ENCODE results near the gene GATA2.

GATA2 gene

DNA sequence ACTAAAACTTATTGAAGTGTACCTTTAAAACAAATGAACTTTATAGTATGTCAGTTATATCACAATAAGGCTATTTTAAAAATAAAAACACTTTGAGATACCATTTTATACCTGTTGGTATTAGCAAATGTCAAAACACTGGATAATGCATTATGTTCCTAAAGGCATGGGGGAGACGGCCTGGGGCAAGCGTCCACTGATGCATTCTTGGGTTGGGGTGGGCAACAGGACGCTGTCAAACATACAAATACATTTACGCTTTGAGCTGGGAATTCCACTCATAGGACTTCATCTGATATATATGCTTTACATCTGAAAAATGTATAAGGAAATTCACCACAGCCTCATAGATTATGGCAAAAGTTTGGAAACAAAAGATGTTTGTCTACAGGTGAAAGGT is 7.6 kb upstream of the GATA2 start:
- H3K9me3 ChIP-seq (ENCODE audit: control insufficient read depth, low read length) = no peaks in the 10 kb centered on the region
- no peak overlapping the region for H3K27ac ChIP-seq (ENCODE audit: low read depth, low read length, severe bottlenecking)
- no peak overlapping the region for H3K4me3 ChIP-seq (ENCODE audit: extremely low read depth, insufficient read depth, low read length, poor library complexity, severe bottlenecking)
- peaks cover 10% of the 10 kb centered on the region for H3K36me3 ChIP-seq (ENCODE audit: control insufficient read depth, insufficient read depth, low read length)
- WGBS, 2 experiments (ENCODE audit: insufficient coverage in 2 of 2) = 89 to 100% methylated on average over 2 to 3 of the region's 4 CpGs
- peaks cover 12% of the 10 kb centered on the region for H3K4me1 ChIP-seq (ENCODE audit: control insufficient read depth, insufficient read depth, low read length, poor library complexity, severe bottlenecking)

DNA sequence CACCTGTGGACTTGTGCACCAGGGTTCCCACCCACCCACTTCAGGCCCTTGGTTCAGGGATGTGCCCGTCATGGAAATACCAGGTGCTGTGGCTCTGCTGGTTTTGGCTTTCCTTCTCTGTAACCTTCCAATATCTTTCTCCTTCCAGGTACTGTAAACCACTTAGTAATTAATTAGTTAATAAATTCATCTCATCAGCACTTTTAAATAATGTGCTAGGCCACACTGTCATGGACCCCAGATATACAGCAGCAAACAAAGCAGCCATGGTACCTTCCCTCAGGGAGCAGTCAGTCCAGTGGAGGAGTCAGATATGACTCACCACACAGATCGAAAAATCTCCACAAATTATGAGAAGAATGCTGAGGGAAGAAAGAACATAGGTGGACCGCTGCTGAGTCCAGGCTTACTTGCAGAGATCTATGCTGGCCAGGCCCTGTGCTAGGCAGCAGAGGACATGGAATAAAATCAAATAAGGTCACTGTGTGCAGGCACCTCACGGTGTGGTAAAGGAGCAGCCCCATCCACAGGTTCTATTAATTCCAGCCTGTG is 6.8 kb upstream of the GATA2 start:
- Histone ChIP-seq H3K4me1 (ENCODE audit: control insufficient read depth, insufficient read depth, low read length, poor library complexity, severe bottlenecking) (peaks cover 16% of the 10 kb centered on the region), H3K9me3 (ENCODE audit: control insufficient read depth, low read length) (no peaks in the 10 kb centered on the region), H3K36me3 (ENCODE audit: control insufficient read depth, insufficient read depth, low read length) (peaks cover 10% of the 10 kb centered on the region), H3K27ac (ENCODE audit: low read depth, low read length, severe bottlenecking) (no peak overlapping the region), H3K4me3 (ENCODE audit: extremely low read depth, insufficient read depth, low read length, poor library complexity, severe bottlenecking) (no peak overlapping the region)
- WGBS, 2 experiments (ENCODE audit: insufficient coverage in 2 of 2) = 94 to 96% methylated on average over 2 to 3 of the region's 4 CpGs

DNA sequence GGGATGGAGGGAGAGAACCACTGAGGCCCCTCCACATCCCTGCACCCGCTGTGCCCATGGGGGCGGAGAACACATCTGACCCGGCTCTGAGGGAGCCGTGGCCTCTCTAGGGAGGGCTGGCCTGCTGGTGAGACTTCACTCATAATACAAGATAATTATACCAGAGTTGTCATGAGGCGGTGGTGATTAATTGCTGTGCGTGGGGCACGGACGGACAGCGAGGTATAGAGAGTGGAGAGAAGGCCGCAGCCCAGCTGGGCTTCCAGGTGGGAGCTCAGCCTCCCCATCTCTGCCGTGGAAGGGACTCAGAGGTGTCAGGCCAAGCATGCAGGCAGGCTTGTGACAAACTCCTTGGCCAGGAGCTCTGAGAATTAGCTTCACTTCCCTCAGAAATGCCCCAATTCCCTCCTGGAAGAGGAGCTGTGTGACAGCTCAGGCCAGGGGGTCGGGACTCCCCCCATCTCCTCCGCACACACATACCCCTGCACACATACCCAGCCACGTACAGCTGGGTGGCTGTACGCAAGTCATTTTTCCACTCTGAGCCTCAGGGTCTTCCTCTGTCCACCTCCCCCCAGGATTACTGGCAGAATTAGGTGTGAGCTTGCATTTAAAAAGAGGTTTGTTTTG is 6.0 kb upstream of the GATA2 start:
- Histone ChIP-seq H3K9me3 (ENCODE audit: control insufficient read depth, low read length) (no peaks in the 10 kb centered on the region), H3K4me3 (ENCODE audit: extremely low read depth, insufficient read depth, low read length, poor library complexity, severe bottlenecking) (no peak overlapping the region), H3K27ac (ENCODE audit: low read depth, low read length, severe bottlenecking) (no peak overlapping the region), H3K36me3 (ENCODE audit: control insufficient read depth, insufficient read depth, low read length) (peaks cover 14% of the 10 kb centered on the region), H3K4me1 (ENCODE audit: control insufficient read depth, insufficient read depth, low read length, poor library complexity, severe bottlenecking) (peaks cover 16% of the 10 kb centered on the region)
- WGBS, 2 experiments (ENCODE audit: insufficient coverage in 2 of 2) = 82 to 84% methylated on average over 10 of the region's 15 CpGs

DNA sequence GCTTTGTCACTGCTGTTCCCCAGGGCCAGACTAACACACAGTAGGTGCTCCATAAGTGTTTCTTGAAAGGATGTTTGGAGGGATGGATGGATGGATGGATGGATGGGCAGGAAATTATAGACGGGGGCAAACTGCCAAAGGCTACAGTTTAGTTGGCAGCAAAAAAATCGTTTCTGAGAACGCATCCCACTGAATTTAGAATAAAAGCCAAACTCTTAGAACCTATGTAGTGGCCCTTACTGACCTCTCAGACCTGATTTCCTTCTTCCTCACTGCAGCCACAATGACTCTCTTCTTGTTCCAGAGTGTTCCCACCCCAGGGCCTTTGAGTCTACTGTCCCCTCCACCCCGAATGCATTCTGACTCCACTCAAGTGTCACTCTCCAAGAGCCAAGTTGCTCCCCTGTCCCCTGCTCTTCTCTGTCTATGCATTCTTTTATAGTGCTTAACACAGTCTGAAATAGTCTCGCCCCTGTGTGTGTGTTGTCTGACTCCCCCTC is 5.2 kb upstream of the GATA2 start:
- WGBS, 2 experiments (ENCODE audit: insufficient coverage in 2 of 2) = 45 to 70% methylated on average over 3 to 4 of the region's 5 CpGs
- H3K4me3 ChIP-seq (ENCODE audit: extremely low read depth, insufficient read depth, low read length, poor library complexity, severe bottlenecking) = peak overlapping the region; percentile 23
- H3K27ac ChIP-seq (ENCODE audit: low read depth, low read length, severe bottlenecking) = no peak overlapping the region

DNA sequence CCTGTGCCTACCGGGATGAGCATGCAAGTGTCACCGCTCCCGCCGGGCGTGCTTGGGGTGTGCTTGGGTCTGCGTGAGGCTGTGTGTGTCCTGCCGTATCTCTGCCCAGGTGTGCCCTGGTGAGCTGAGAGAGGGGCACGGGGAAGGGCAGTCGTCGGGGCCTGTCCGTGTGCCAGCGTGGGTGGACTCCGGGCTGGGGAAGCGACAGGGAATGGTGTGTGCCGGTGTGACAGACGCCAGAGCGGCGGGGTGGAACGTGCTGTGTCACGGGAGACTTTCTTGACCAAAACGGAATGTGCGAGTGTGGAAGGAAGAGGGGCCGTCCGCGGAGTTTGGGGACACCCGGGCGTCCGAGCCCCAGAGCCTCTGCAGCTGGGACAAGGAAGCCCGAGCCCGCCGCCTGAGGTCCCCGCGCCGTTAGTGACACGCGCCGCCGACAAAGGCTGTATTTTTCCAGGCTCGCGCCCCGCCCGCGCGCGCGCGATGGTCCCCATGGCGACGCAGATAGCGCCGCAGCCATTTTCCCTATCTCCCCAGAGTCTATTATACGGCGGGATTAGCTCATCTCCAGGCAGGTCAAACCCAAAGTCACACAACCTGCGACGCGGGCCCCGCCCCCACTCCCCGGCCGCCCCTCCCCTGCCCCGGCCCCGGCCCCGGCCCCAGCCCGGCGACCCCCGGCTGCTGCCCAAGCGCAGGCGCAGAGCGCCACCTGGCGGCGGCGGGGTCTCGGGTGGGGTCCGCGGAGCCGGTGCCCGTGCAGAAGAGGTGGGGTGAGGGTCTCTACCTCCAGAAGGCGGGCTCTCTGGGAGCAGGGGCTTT is 4.5 kb upstream of the GATA2 start:
- peaks cover 21% of the 10 kb centered on the region for H3K4me1 ChIP-seq (ENCODE audit: control insufficient read depth, insufficient read depth, low read length, poor library complexity, severe bottlenecking)
- H3K4me3 ChIP-seq (ENCODE audit: extremely low read depth, insufficient read depth, low read length, poor library complexity, severe bottlenecking) = peak overlapping the region; percentile 23
- H3K36me3 ChIP-seq (ENCODE audit: control insufficient read depth, insufficient read depth, low read length) = peaks cover 14% of the 10 kb centered on the region
- WGBS, 2 experiments (ENCODE audit: insufficient coverage in 2 of 2) = 3 to 4% methylated on average over 45 to 61 of the region's 77 CpGs
- no peaks in the 10 kb centered on the region for H3K9me3 ChIP-seq (ENCODE audit: control insufficient read depth, low read length)
- no peak overlapping the region for H3K27ac ChIP-seq (ENCODE audit: low read depth, low read length, severe bottlenecking)

More for the DNA sequence above, 5.2 kb upstream of the GATA2 start:
- Histone ChIP-seq H3K36me3 (ENCODE audit: control insufficient read depth, insufficient read depth, low read length) (peaks cover 14% of the 10 kb centered on the region), H3K4me1 (ENCODE audit: control insufficient read depth, insufficient read depth, low read length, poor library complexity, severe bottlenecking) (peaks cover 19% of the 10 kb centered on the region), H3K9me3 (ENCODE audit: control insufficient read depth, low read length) (no peaks in the 10 kb centered on the region)

DNA sequence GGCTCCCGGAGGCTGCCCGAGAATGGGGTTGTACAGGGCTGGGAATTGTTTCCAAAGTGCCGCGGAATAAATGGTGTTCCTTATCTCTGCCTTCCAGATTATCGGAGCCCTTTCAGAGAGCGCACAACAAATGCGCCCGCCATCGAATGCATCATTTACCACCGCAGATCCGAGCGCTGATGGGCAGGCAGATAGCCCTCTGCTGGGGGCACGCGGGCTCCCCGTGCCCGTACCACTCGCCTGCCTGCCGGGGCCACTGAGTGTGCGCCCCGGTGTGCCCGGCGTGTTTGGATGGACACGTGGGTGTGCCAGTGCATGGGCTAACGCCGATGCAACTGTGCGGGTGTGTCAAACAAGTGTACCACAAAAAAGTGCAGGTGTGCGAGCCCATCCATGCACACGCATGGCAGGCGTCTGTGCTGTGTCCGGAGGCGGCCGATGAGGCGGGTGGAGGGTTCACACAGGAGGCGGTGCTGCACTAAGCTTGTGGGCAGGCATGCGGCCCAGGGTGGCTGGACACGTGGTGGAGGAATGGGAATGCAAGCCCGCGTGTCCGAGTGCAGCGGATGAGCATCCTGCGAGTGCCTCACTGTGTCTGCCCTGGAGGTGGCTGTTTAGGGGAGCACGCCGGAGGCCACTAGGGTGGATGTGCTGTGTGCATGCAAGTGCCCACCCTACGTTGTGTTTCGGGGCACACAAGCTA is 3.8 kb upstream of the GATA2 start:
- H3K36me3 ChIP-seq (ENCODE audit: control insufficient read depth, insufficient read depth, low read length) = peaks cover 14% of the 10 kb centered on the region
- H3K4me3 ChIP-seq (ENCODE audit: extremely low read depth, insufficient read depth, low read length, poor library complexity, severe bottlenecking) = peak overlapping the region; percentile 23
- no peak overlapping the region for H3K27ac ChIP-seq (ENCODE audit: low read depth, low read length, severe bottlenecking)
- 10 to 11% methylated on average over 40 to 45 of the region's 45 CpGs for WGBS, 2 experiments (ENCODE audit: insufficient coverage in 2 of 2)
- peaks cover 29% of the 10 kb centered on the region for H3K4me1 ChIP-seq (ENCODE audit: control insufficient read depth, insufficient read depth, low read length, poor library complexity, severe bottlenecking)
- H3K9me3 ChIP-seq (ENCODE audit: control insufficient read depth, low read length) = no peaks in the 10 kb centered on the region

DNA sequence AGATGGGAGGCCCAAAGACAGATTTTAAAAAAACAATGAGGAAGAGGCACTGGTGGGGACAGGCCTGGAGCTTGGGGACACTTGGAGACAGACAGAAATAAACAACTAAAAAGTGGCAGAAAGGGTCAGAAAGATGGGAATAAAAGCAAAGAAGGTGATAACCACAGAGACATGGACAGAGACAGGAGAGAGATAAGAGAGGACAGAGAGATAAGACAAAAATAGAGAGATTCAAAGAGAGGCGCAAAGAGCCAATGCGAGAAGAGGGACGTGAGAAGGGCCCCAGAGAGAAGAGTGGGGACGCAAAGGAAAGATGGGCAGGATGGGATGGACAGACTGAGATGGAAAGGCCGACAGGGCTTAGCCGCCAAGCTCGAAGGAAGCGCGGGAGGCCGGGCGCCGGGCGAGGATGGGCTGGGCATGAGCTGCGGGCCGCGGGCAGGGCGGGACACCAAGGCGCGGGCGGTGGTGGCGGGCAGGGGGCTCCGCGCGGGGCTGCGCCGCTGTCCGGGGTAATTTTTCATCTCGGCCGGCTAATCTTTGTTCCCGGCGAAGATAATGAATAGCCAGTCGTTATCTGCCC is 3.1 kb upstream of the GATA2 start:
- Histone ChIP-seq H3K4me3 (ENCODE audit: extremely low read depth, insufficient read depth, low read length, poor library complexity, severe bottlenecking) (no peak overlapping the region), H3K4me1 (ENCODE audit: control insufficient read depth, insufficient read depth, low read length, poor library complexity, severe bottlenecking) (peaks cover 35% of the 10 kb centered on the region), H3K36me3 (ENCODE audit: control insufficient read depth, insufficient read depth, low read length) (peaks cover 14% of the 10 kb centered on the region), H3K27ac (ENCODE audit: low read depth, low read length, severe bottlenecking) (no peak overlapping the region), H3K9me3 (ENCODE audit: control insufficient read depth, low read length) (no peaks in the 10 kb centered on the region)
- WGBS, 2 experiments (ENCODE audit: insufficient coverage in 2 of 2) = 8 to 11% methylated on average over 17 to 20 of the region's 32 CpGs

DNA sequence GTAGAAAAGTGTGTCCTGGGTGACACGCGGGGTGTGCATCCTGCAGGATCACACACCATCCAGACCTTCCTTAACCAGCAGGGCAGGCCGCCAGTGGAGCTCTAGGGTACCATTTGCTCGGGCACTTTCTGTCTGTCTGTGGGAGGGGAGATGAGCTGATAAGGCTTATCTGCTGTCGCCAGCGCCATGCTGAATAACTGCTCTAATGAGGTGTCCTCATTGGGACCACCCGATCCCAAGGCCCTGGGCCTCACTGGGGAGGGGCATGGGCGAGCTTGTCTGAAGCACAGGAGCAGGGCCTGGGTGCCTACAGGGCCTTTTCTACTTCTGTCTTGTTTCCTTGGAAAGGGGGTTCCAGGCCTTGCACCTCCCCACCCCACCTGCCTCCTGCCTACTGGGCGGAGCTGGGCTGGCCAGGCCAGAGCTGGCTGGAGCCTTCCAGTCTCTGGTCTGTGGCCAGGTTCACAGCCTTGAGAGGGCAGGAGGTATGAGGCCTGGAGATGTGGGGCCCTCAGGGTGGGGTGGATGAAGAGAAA is 2.5 kb upstream of the GATA2 start:
- 56 to 61% methylated on average over 5 to 8 of the region's 9 CpGs for WGBS, 2 experiments (ENCODE audit: insufficient coverage in 2 of 2)
- no peaks in the 10 kb centered on the region for H3K9me3 ChIP-seq (ENCODE audit: control insufficient read depth, low read length)
- H3K36me3 ChIP-seq (ENCODE audit: control insufficient read depth, insufficient read depth, low read length) = peaks cover 14% of the 10 kb centered on the region
- no peak overlapping the region for H3K4me3 ChIP-seq (ENCODE audit: extremely low read depth, insufficient read depth, low read length, poor library complexity, severe bottlenecking)
- peaks cover 35% of the 10 kb centered on the region for H3K4me1 ChIP-seq (ENCODE audit: control insufficient read depth, insufficient read depth, low read length, poor library complexity, severe bottlenecking)
- no peak overlapping the region for H3K27ac ChIP-seq (ENCODE audit: low read depth, low read length, severe bottlenecking)

DNA sequence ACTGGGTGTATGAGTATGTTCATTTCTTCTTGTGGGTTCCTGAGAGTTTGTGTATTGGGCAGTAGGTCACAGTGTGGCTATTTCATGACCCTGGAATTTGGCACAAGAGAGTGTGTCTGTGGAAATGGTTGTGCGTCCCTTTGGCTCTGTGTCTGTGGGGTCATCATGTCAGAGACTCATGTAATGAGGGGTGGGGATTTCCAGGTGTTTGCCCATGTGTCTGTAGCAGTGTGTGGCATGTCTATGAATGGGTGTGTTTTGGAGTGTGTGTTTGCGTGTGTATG is 1.3 kb upstream of the GATA2 start:
- H3K36me3 ChIP-seq (ENCODE audit: control insufficient read depth, insufficient read depth, low read length) = peaks cover 9% of the 10 kb centered on the region
- no peak overlapping the region for H3K4me3 ChIP-seq (ENCODE audit: extremely low read depth, insufficient read depth, low read length, poor library complexity, severe bottlenecking)
- H3K27ac ChIP-seq (ENCODE audit: low read depth, low read length, severe bottlenecking) = no peak overlapping the region
- H3K4me1 ChIP-seq (ENCODE audit: control insufficient read depth, insufficient read depth, low read length, poor library complexity, severe bottlenecking) = peaks cover 35% of the 10 kb centered on the region
- H3K9me3 ChIP-seq (ENCODE audit: control insufficient read depth, low read length) = no peaks in the 10 kb centered on the region
- 94 to 100% methylated on average over 1 to 2 of the region's 2 CpGs for WGBS, 2 experiments (ENCODE audit: insufficient coverage in 2 of 2)

All from mesodermal cell (in vitro differentiated cells).